ENCODE results near the gene TMEM33. TPM values are rescaled to one million over a fixed set of nuclear protein-coding genes. Genes with fewer than 3 reads are reported as not detected.

TMEM33 gene
- polyA plus RNA-seq, 1 donor from 2014 or later: 26.5 TPM

DNA sequence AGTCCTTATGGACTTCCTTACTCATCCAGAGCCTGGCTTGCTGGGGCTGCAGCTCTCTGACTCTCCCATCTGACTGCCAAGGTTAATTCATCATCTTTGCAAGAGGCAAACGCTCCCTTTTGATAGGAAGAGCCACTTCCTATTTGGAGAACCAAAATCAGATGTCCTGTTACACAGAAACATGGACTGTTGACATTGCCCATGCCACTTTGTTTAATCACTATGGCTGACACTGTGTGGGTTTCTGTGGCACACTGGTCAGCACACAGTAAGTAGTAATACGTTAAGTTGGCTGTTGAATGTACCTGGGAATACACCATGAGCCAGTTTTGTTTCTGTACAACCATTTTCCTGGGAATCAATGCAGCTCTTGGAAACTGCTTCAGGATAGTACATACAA lies 45.1 kb upstream of the TMEM33 start:
- no peak for TF ChIP-seq EP300 (conservative IDR thresholded peaks at IDR 0.05; ENCODE audit: poor library complexity, severe bottlenecking)
- TF ChIP-seq, protein P1, sequence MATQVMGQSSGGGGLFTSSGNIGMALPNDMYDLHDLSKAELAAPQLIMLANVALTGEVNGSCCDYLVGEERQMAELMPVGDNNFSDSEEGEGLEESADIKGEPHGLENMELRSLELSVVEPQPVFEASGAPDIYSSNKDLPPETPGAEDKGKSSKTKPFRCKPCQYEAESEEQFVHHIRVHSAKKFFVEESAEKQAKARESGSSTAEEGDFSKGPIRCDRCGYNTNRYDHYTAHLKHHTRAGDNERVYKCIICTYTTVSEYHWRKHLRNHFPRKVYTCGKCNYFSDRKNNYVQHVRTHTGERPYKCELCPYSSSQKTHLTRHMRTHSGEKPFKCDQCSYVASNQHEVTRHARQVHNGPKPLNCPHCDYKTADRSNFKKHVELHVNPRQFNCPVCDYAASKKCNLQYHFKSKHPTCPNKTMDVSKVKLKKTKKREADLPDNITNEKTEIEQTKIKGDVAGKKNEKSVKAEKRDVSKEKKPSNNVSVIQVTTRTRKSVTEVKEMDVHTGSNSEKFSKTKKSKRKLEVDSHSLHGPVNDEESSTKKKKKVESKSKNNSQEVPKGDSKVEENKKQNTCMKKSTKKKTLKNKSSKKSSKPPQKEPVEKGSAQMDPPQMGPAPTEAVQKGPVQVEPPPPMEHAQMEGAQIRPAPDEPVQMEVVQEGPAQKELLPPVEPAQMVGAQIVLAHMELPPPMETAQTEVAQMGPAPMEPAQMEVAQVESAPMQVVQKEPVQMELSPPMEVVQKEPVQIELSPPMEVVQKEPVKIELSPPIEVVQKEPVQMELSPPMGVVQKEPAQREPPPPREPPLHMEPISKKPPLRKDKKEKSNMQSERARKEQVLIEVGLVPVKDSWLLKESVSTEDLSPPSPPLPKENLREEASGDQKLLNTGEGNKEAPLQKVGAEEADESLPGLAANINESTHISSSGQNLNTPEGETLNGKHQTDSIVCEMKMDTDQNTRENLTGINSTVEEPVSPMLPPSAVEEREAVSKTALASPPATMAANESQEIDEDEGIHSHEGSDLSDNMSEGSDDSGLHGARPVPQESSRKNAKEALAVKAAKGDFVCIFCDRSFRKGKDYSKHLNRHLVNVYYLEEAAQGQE (IDR thresholded peaks at IDR 0.05; ENCODE audit: borderline replicate concordance): no peak
- no peak for TF ChIP-seq CTCF (IDR thresholded peaks at IDR 0.05; ENCODE audit: poor library complexity, severe bottlenecking)
- TF ChIP-seq MXI1 (conservative IDR thresholded peaks at IDR 0.05; ENCODE audit: poor library complexity, severe bottlenecking): no peak
- no peak for TF ChIP-seq SMC3 (conservative IDR thresholded peaks at IDR 0.05; ENCODE audit: poor library complexity)
- TF ChIP-seq EZH2 (IDR thresholded peaks at IDR 0.05; ENCODE audit: borderline replicate concordance, insufficient read depth, low read length, poor library complexity, severe bottlenecking): no peak
- no peak for TF ChIP-seq RAD21 (conservative IDR thresholded peaks at IDR 0.05)
- no peak for TF ChIP-seq TAF1 (IDR thresholded peaks at IDR 0.05; ENCODE audit: low read depth)
- TF ChIP-seq POLR2AphosphoS5 (IDR thresholded peaks at IDR 0.05): no peak
- H3K4me3 ChIP-seq (ENCODE audit: low read length): no peak overlapping the region

GRCh38 chr4:41896648-41897047 lies 38.6 kb upstream of the TMEM33 start:
- no peak for TF ChIP-seq RAD21 (conservative IDR thresholded peaks at IDR 0.05)
- TF ChIP-seq, protein P1 (IDR thresholded peaks at IDR 0.05; ENCODE audit: borderline replicate concordance): no peak
- no peak for TF ChIP-seq POLR2AphosphoS5 (IDR thresholded peaks at IDR 0.05)
- TF ChIP-seq EP300 (conservative IDR thresholded peaks at IDR 0.05; ENCODE audit: poor library complexity, severe bottlenecking): no peak
- no peak for TF ChIP-seq MXI1 (conservative IDR thresholded peaks at IDR 0.05; ENCODE audit: poor library complexity, severe bottlenecking)
- no peak for TF ChIP-seq CTCF (IDR thresholded peaks at IDR 0.05; ENCODE audit: poor library complexity, severe bottlenecking)
- H2AFZ ChIP-seq (ENCODE audit: low read depth, low read length): no peak overlapping the region
- no peaks in the 10 kb centered on the region for H3K9me3 ChIP-seq (ENCODE audit: low read length)
- H3K9ac ChIP-seq (ENCODE audit: low read length): no peak overlapping the region
- H3K79me2 ChIP-seq (replicated peaks; ENCODE audit: insufficient read depth, low read length): no peaks in the 10 kb centered on the region
- no peaks in the 10 kb centered on the region for H3K27me3 ChIP-seq (ENCODE audit: insufficient read depth, low read depth, low read length)
- no peaks in the 10 kb centered on the region for H3K36me3 ChIP-seq (ENCODE audit: insufficient read depth, low read length)
- no peaks in the 10 kb centered on the region for H3F3A ChIP-seq (ENCODE audit: insufficient read depth, low read length, poor library complexity, severe bottlenecking)
- no peaks in the 10 kb centered on the region for H4K20me1 ChIP-seq (ENCODE audit: insufficient read depth)
- H3K4me2 ChIP-seq (ENCODE audit: low read length): no peak overlapping the region
- no peak overlapping the region for H3K27ac ChIP-seq (ENCODE audit: low read length)
- no peaks in the 10 kb centered on the region for H3K9me2 ChIP-seq (ENCODE audit: insufficient read depth, low read length)
- no peak overlapping the region for H3K4me3 ChIP-seq (ENCODE audit: low read length)

More for the DNA sequence above, 45.1 kb upstream of the TMEM33 start:
- Histone ChIP-seq H3K79me2 (replicated peaks; ENCODE audit: insufficient read depth, low read length) (no peaks in the 10 kb centered on the region), H3K27me3 (ENCODE audit: insufficient read depth, low read depth, low read length) (peaks cover 1% of the 10 kb centered on the region), H3K36me3 (ENCODE audit: insufficient read depth, low read length) (no peaks in the 10 kb centered on the region), H3K9ac (ENCODE audit: low read length) (no peak overlapping the region), H2AFZ (ENCODE audit: low read depth, low read length) (no peak overlapping the region), H3K4me2 (ENCODE audit: low read length) (no peak overlapping the region), H3K9me2 (ENCODE audit: insufficient read depth, low read length) (no peaks in the 10 kb centered on the region), H4K20me1 (ENCODE audit: insufficient read depth) (no peaks in the 10 kb centered on the region), H3F3A (ENCODE audit: insufficient read depth, low read length, poor library complexity, severe bottlenecking) (no peaks in the 10 kb centered on the region), H3K27ac (ENCODE audit: low read length) (no peak overlapping the region), H3K9me3 (ENCODE audit: low read length) (no peaks in the 10 kb centered on the region)
